ENCODE results near the gene FAM50B. TPM values are rescaled to one million over a fixed set of nuclear protein-coding genes. Genes with fewer than 3 reads are reported as not detected.

Gene FAM50B
- total and polyA plus RNA-seq, 4 donors: 8.8 to 12.3 (median 11.1) TPM

GRCh38 chr6:3899061-3899460 lies 49.9 kb downstream of the FAM50B start:
- Histone ChIP-seq H3K27me3 (ENCODE audit: control insufficient read depth in 4 of 4, insufficient read depth in 4 of 4, low read length in 3 of 4) (no peaks in the 10 kb centered on the region), H3K9me3 (ENCODE audit: control insufficient read depth in 4 of 4, low read length in 3 of 4) (no peaks in the 10 kb centered on the region), H3K36me3 (ENCODE audit: control insufficient read depth in 4 of 4, insufficient read depth in 3 of 4, low read depth in 1 of 4, low read length in 3 of 4) (no peaks in the 10 kb centered on the region), H3K4me1 (ENCODE audit: control insufficient read depth in 4 of 4, insufficient read depth in 4 of 4, low read length in 3 of 4) (peaks cover 2 to 8% (median 7%) of the 10 kb centered on the region in 4 donors), H3K27ac (ENCODE audit: low read depth in 1 of 2, low read length in 2 of 2) (no peak overlapping the region), H3K9ac (ENCODE audit: low read depth in 1 of 2, low read length in 2 of 2) (no peak overlapping the region), H3K4me3 (ENCODE audit: low read depth in 1 of 3, low read length in 3 of 3) (no peak overlapping the region)
- TF ChIP-seq YY1 (IDR thresholded peaks at IDR 0.05): no peak
- TF ChIP-seq NR2F2 (IDR thresholded peaks at IDR 0.05): no peak
- no peak for TF ChIP-seq SP1 (IDR thresholded peaks at IDR 0.05)
- no peak for TF ChIP-seq RXRA (IDR thresholded peaks at IDR 0.05)
- no peak for TF ChIP-seq FOXA2 (IDR thresholded peaks at IDR 0.05)
- TF ChIP-seq EGR1 (IDR thresholded peaks at IDR 0.05; ENCODE audit: low read depth in 2 of 2): no peak
- TF ChIP-seq JUND (IDR thresholded peaks at IDR 0.05): no peak
- no peak for TF ChIP-seq TAF1 (conservative IDR thresholded peaks at IDR 0.05)
- TF ChIP-seq, protein P1, sequence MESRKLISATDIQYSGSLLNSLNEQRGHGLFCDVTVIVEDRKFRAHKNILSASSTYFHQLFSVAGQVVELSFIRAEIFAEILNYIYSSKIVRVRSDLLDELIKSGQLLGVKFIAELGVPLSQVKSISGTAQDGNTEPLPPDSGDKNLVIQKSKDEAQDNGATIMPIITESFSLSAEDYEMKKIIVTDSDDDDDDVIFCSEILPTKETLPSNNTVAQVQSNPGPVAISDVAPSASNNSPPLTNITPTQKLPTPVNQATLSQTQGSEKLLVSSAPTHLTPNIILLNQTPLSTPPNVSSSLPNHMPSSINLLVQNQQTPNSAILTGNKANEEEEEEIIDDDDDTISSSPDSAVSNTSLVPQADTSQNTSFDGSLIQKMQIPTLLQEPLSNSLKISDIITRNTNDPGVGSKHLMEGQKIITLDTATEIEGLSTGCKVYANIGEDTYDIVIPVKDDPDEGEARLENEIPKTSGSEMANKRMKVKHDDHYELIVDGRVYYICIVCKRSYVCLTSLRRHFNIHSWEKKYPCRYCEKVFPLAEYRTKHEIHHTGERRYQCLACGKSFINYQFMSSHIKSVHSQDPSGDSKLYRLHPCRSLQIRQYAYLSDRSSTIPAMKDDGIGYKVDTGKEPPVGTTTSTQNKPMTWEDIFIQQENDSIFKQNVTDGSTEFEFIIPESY (IDR thresholded peaks at IDR 0.05): no peak
- TF ChIP-seq HNF4A (conservative IDR thresholded peaks at IDR 0.05): no peak
- no peak for TF ChIP-seq RAD21 (IDR thresholded peaks at IDR 0.05)
- no peak for TF ChIP-seq REST (IDR thresholded peaks at IDR 0.05)
- no peak for TF ChIP-seq CTCF (IDR thresholded peaks at IDR 0.05; ENCODE audit: low read depth, low read length, missing input control)
- no peak for TF ChIP-seq FOXA1 (IDR thresholded peaks at IDR 0.05)
- no peak for DNase-seq (ENCODE audit: low spot score)
- 98% methylated on average over 9 of the region's 9 CpGs for WGBS

- no peaks in the 10 kb centered on the region for H3K36me3 ChIP-seq (ENCODE audit: control insufficient read depth in 4 of 4, insufficient read depth in 3 of 4, low read depth in 1 of 4, low read length in 3 of 4)
- WGBS: 87% methylated on average over 14 of the region's 14 CpGs
- no peaks in the 10 kb centered on the region for H3K27me3 ChIP-seq (ENCODE audit: control insufficient read depth in 4 of 4, insufficient read depth in 4 of 4, low read length in 3 of 4)
- H3K4me1 ChIP-seq (ENCODE audit: control insufficient read depth in 4 of 4, insufficient read depth in 4 of 4, low read length in 3 of 4): peaks cover 2 to 8% (median 7%) of the 10 kb centered on the region in 4 donors
- TF ChIP-seq, protein P1 (IDR thresholded peaks at IDR 0.05): no peak
- no peak for TF ChIP-seq JUND (IDR thresholded peaks at IDR 0.05)
- TF ChIP-seq FOXA2 (IDR thresholded peaks at IDR 0.05): no peak
- H3K4me3 ChIP-seq (ENCODE audit: low read depth in 1 of 3, low read length in 3 of 3): no peak overlapping the region
- no peak for DNase-seq (ENCODE audit: low spot score)
- H3K9me3 ChIP-seq (ENCODE audit: control insufficient read depth in 4 of 4, low read length in 3 of 4): no peaks in the 10 kb centered on the region
- no peak overlapping the region for H3K27ac ChIP-seq (ENCODE audit: low read depth in 1 of 2, low read length in 2 of 2)
- H3K9ac ChIP-seq (ENCODE audit: low read depth in 1 of 2, low read length in 2 of 2): no peak overlapping the region
Observed at GRCh38 chr6:3899970-3900439, 50.8 kb downstream of the FAM50B start.

Other genes starting within 250 kb of the FAM50B start
- 10 to 100 TPM; 24.1 to 86.4 TPM for gene PXDC1, start 97.7 kb upstream of the FAM50B start, total RNA-seq
- 100 to 1,000 TPM in 1 of 2 donors, 10 to 100 TPM in 1; 68.8 to 106 TPM for gene PXDC1, start 97.7 kb upstream of the FAM50B start, polyA plus RNA-seq
- gene FAM217A, start 229.8 kb downstream of the FAM50B start, total RNA-seq: not detected
- not detected for gene FAM217A, start 229.8 kb downstream of the FAM50B start, polyA plus RNA-seq